MM.1S (cell line): ENCODE results near the gene C8A.

ENCODE experiments used
- EZH2 ChIP-seq: fragments of 300-600 bp; sonication (generic); optimal IDR thresholded peaks from 2 replicates; pipeline ENCODE3; 2017; ENCODE audit warnings: low read depth, mild to moderate bottlenecking, antibody characterized with exemption, low read length, mixed read lengths
- TF ChIP-seq, protein P1 (sequence below): fragments of 300-600 bp; sonication (generic); IDR thresholded peaks from 2 replicates; pipeline ENCODE4 v1.5.1; 2016; ENCODE audit warnings: antibody characterized with exemption, low read length, mixed read lengths

DNA sequence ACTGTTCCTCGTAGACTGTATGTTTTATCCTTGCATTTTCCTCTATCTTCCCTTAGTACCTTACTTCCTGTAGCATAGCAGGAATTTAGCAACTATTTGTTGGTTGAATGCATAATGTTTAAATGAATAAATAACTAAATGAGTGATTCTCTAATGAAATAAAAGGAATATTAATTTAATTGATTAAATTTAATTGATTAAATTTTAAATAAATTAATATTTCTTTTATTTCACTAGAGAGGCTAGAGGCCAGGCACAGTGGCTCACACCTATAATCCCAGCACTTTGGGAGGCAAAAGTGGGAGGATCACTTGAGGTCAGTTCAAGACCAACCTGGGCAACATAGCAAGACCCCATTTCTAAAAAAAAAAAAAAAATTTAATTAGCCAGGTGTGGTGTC lies 85.4 kb downstream of the C8A start:
- TF ChIP-seq, protein P1, sequence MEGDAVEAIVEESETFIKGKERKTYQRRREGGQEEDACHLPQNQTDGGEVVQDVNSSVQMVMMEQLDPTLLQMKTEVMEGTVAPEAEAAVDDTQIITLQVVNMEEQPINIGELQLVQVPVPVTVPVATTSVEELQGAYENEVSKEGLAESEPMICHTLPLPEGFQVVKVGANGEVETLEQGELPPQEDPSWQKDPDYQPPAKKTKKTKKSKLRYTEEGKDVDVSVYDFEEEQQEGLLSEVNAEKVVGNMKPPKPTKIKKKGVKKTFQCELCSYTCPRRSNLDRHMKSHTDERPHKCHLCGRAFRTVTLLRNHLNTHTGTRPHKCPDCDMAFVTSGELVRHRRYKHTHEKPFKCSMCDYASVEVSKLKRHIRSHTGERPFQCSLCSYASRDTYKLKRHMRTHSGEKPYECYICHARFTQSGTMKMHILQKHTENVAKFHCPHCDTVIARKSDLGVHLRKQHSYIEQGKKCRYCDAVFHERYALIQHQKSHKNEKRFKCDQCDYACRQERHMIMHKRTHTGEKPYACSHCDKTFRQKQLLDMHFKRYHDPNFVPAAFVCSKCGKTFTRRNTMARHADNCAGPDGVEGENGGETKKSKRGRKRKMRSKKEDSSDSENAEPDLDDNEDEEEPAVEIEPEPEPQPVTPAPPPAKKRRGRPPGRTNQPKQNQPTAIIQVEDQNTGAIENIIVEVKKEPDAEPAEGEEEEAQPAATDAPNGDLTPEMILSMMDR: no peak
- no peak for TF ChIP-seq EZH2
